ENCODE data around the gene EPB41L4A.

EPB41L4A gene

GRCh38 chr5:112136773-112137172, 282.3 kb downstream of the EPB41L4A start:
- Histone ChIP-seq H3F3A (ENCODE audit: control insufficient read depth, insufficient read depth) (no peaks in the 10 kb centered on the region), H3K4me3 (ENCODE audit: low read length) (no peak overlapping the region), H3K9me3 (ENCODE audit: control insufficient read depth, insufficient read depth, low read length) (no peaks in the 10 kb centered on the region; the same call in 1 of the 2 replicates), H3K27ac (ENCODE audit: low read depth, low read length) (no peak overlapping the region), H4K20me1 (ENCODE audit: control insufficient read depth, insufficient read depth, low read depth, low read length) (no peaks in the 10 kb centered on the region), H3K36me3 (ENCODE audit: control insufficient read depth, low read length) (no peaks in the 10 kb centered on the region), H3K27me3 (ENCODE audit: control insufficient read depth, low read length) (peaks cover 6% of the 10 kb centered on the region; the same call in 1 of the 2 replicates), H3K4me1 (ENCODE audit: control insufficient read depth, low read length) (no peaks in the 10 kb centered on the region), H3K79me2 (ENCODE audit: control insufficient read depth, low read length) (no peaks in the 10 kb centered on the region), H3K9me2 (replicated peaks; ENCODE audit: control insufficient read depth, low read length) (no peaks in the 10 kb centered on the region), H3K4me2 (ENCODE audit: low read length) (no peak overlapping the region)
- TF ChIP-seq CTCF (IDR thresholded peaks at IDR 0.05; ENCODE audit: low read depth, low read length, poor library complexity, severe bottlenecking) (no peak), EZH2phosphoT487 (IDR thresholded peaks at IDR 0.05; ENCODE audit: borderline replicate concordance, low read length) (no peak)

GRCh38 chr5:112127861-112128260, 291.2 kb downstream of the EPB41L4A start:
- H3K9me2 ChIP-seq (replicated peaks; ENCODE audit: control insufficient read depth, low read length): no peaks in the 10 kb centered on the region
- no peaks in the 10 kb centered on the region for H3K79me2 ChIP-seq (ENCODE audit: control insufficient read depth, low read length)
- no peaks in the 10 kb centered on the region for H3F3A ChIP-seq (ENCODE audit: control insufficient read depth, insufficient read depth)
- H3K4me1 ChIP-seq (ENCODE audit: control insufficient read depth, low read length): no peaks in the 10 kb centered on the region
- no peak for TF ChIP-seq EZH2phosphoT487 (IDR thresholded peaks at IDR 0.05; ENCODE audit: borderline replicate concordance, low read length)
- TF ChIP-seq CTCF (IDR thresholded peaks at IDR 0.05; ENCODE audit: low read depth, low read length, poor library complexity, severe bottlenecking): no peak
- no peaks in the 10 kb centered on the region for H3K27me3 ChIP-seq (ENCODE audit: control insufficient read depth, low read length)
- no peak overlapping the region for H3K27ac ChIP-seq (ENCODE audit: low read depth, low read length)
- no peak overlapping the region for H3K4me3 ChIP-seq (ENCODE audit: low read length)
- H3K9me3 ChIP-seq (ENCODE audit: control insufficient read depth, insufficient read depth, low read length): no peaks in the 10 kb centered on the region
- H3K36me3 ChIP-seq (ENCODE audit: control insufficient read depth, low read length): no peaks in the 10 kb centered on the region
- no peak overlapping the region for H3K4me2 ChIP-seq (ENCODE audit: low read length)
- no peaks in the 10 kb centered on the region for H4K20me1 ChIP-seq (ENCODE audit: control insufficient read depth, insufficient read depth, low read depth, low read length)

GRCh38 chr5:112126982-112127381, 292.1 kb downstream of the EPB41L4A start:
- Histone ChIP-seq H3K79me2 (ENCODE audit: control insufficient read depth, low read length) (no peaks in the 10 kb centered on the region), H3K36me3 (ENCODE audit: control insufficient read depth, low read length) (no peaks in the 10 kb centered on the region), H3K4me3 (ENCODE audit: low read length) (no peak overlapping the region), H3K9me3 (ENCODE audit: control insufficient read depth, insufficient read depth, low read length) (no peaks in the 10 kb centered on the region), H3K9me2 (replicated peaks; ENCODE audit: control insufficient read depth, low read length) (no peaks in the 10 kb centered on the region), H3K27ac (ENCODE audit: low read depth, low read length) (no peak overlapping the region), H3K4me2 (ENCODE audit: low read length) (no peak overlapping the region), H3K4me1 (ENCODE audit: control insufficient read depth, low read length) (no peaks in the 10 kb centered on the region), H4K20me1 (ENCODE audit: control insufficient read depth, insufficient read depth, low read depth, low read length) (no peaks in the 10 kb centered on the region), H3F3A (ENCODE audit: control insufficient read depth, insufficient read depth) (no peaks in the 10 kb centered on the region), H3K27me3 (ENCODE audit: control insufficient read depth, low read length) (no peaks in the 10 kb centered on the region)
- TF ChIP-seq EZH2phosphoT487 (IDR thresholded peaks at IDR 0.05; ENCODE audit: borderline replicate concordance, low read length) (no peak), CTCF (IDR thresholded peaks at IDR 0.05; ENCODE audit: low read depth, low read length, poor library complexity, severe bottlenecking) (no peak)

- no peak overlapping the region for H3K4me3 ChIP-seq (ENCODE audit: low read length)
- no peak overlapping the region for H3K27ac ChIP-seq (ENCODE audit: low read depth, low read length)
- H3F3A ChIP-seq (ENCODE audit: control insufficient read depth, insufficient read depth): no peaks in the 10 kb centered on the region
- no peaks in the 10 kb centered on the region for H3K27me3 ChIP-seq (ENCODE audit: control insufficient read depth, low read length)
- no peak for TF ChIP-seq EZH2phosphoT487 (IDR thresholded peaks at IDR 0.05; ENCODE audit: borderline replicate concordance, low read length)
- TF ChIP-seq CTCF (IDR thresholded peaks at IDR 0.05; ENCODE audit: low read depth, low read length, poor library complexity, severe bottlenecking): no peak
- no peaks in the 10 kb centered on the region for H4K20me1 ChIP-seq (ENCODE audit: control insufficient read depth, insufficient read depth, low read depth, low read length)
- no peaks in the 10 kb centered on the region for H3K36me3 ChIP-seq (ENCODE audit: control insufficient read depth, low read length)
- H3K9me2 ChIP-seq (replicated peaks; ENCODE audit: control insufficient read depth, low read length): no peaks in the 10 kb centered on the region
- no peaks in the 10 kb centered on the region for H3K9me3 ChIP-seq (ENCODE audit: control insufficient read depth, insufficient read depth, low read length)
- no peaks in the 10 kb centered on the region for H3K79me2 ChIP-seq (ENCODE audit: control insufficient read depth, low read length)
- no peak overlapping the region for H3K4me2 ChIP-seq (ENCODE audit: low read length)
- no peaks in the 10 kb centered on the region for H3K4me1 ChIP-seq (ENCODE audit: control insufficient read depth, low read length)
These were observed 293.2 kb downstream of the EPB41L4A start for GRCh38 chr5:112125903-112126302.

All from DOHH2 (cell line).